Glomerular visceral epithelial cell (primary cell): ENCODE data around the gene SIRT4.

Experiments used
- DNase-seq: peaks from one replicate; pipeline ENCODE4 v3.0.0-alpha.2; 2016; ENCODE audit errors: extremely low spot score

Gene SIRT4

GRCh38 chr12:120278137-120279069, 23.7 kb upstream of the SIRT4 start:
- DNase-seq = no peak

- DNase-seq = no peak
Observed at GRCh38 chr12:120283318-120283717, 18.8 kb upstream of the SIRT4 start.

- DNase-seq = no peak
Observed at GRCh38 chr12:120284381-120284780, 17.7 kb upstream of the SIRT4 start.

- DNase-seq = peak; percentile 24
Observed at GRCh38 chr12:120286768-120287490, 15.2 kb upstream of the SIRT4 start.

- DNase-seq = no peak
Observed at GRCh38 chr12:120287491-120287890, 14.6 kb upstream of the SIRT4 start.

GRCh38 chr12:120290609-120291305, 11.4 kb upstream of the SIRT4 start:
- no peak for DNase-seq

GRCh38 chr12:120292411-120292660, 9.8 kb upstream of the SIRT4 start:
- DNase-seq = no peak

GRCh38 chr12:120292661-120293531, 9.2 kb upstream of the SIRT4 start, which contains the start of gene RNU4-1:
TSS of gene RNU4-1 (minus strand) at chr12:120293237.
- DNase-seq = peak; percentile 92

GRCh38 chr12:120314220-120314619, 12.1 kb downstream of the SIRT4 start:
- DNase-seq = no peak

GRCh38 chr12:120316798-120317223, 14.7 kb downstream of the SIRT4 start:
- peak; percentile 7 for DNase-seq

- peak; percentile 99 for DNase-seq
Observed at GRCh38 chr12:120317224-120318105, 15.3 kb downstream of the SIRT4 start.

- DNase-seq = no peak
Observed at GRCh38 chr12:120321382-120322202, 19.5 kb downstream of the SIRT4 start.

- DNase-seq = no peak
Observed at GRCh38 chr12:120323772-120324171, 21.7 kb downstream of the SIRT4 start.

GRCh38 chr12:120324841-120325417, 22.8 kb downstream of the SIRT4 start:
- no peak for DNase-seq

GRCh38 chr12:120327593-120327992, 25.5 kb downstream of the SIRT4 start, which contains the start of gene PLA2G1B:
TSS of gene PLA2G1B (minus strand) at chr12:120327779. CDS start at chr12:120327753, 26 bp downstream.
- no peak for DNase-seq

- no peak for DNase-seq
Observed at GRCh38 chr12:120328228-120328627, 26.1 kb downstream of the SIRT4 start.

GRCh38 chr12:120331390-120331789, 29.3 kb downstream of the SIRT4 start:
- no peak for DNase-seq

GRCh38 chr12:120332041-120332440, 29.9 kb downstream of the SIRT4 start:
- no peak for DNase-seq

- no peak for DNase-seq
Observed at GRCh38 chr12:120332523-120332922, 30.4 kb downstream of the SIRT4 start.
